Natural killer cell (primary cell): ENCODE results near the gene KRTAP24-1. TPM values are rescaled to one million over a fixed set of nuclear protein-coding genes. Genes with fewer than 3 reads are reported as not detected.

ENCODE experiments used
- ATAC-seq, 3 donors: fragments of 150-1000 bp in 2 of 3; fragments of 200-7000 bp in 1 of 3; cut with Tn5 transposase; 1 replicate in 1 of 3; 2 replicates in 2 of 3; pipeline ENCODE4 v1.10.0; 2021; ENCODE audit warnings: mild to moderate bottlenecking in 2 of 3, moderate library complexity in 2 of 3
- DNase-seq, 2 donors: peaks; one replicate each; pipeline versions ENCODE4 v3.0.0 to v3.0.0-alpha.2; 2013 to 2021; ENCODE audit warnings: mixed read lengths in 1 of 2
- H3K27ac ChIP-seq: one replicate; pipeline ENCODE4 v1.5.1; 2013; ENCODE audit warnings: mild to moderate bottlenecking, low read length
- H3K27me3 ChIP-seq: one replicate; pipeline ENCODE4 v1.6.1; 2013; ENCODE audit warnings: low read length; ENCODE audit not compliant: control insufficient read depth, insufficient read depth
- H3K36me3 ChIP-seq: one replicate; pipeline ENCODE4 v1.6.1; 2013; ENCODE audit warnings: low read length; ENCODE audit not compliant: control insufficient read depth, insufficient read depth
- H3K4me1 ChIP-seq: one replicate; pipeline ENCODE4 v1.6.1; 2013; ENCODE audit warnings: low read length; ENCODE audit not compliant: control insufficient read depth, insufficient read depth
- H3K4me3 ChIP-seq: one replicate; pipeline ENCODE4 v1.5.1; 2013; ENCODE audit warnings: low read length
- H3K9me3 ChIP-seq: one replicate; pipeline ENCODE4 v1.6.1; 2013; ENCODE audit warnings: low read length; ENCODE audit not compliant: control insufficient read depth, insufficient read depth
- H3K27ac Mint-ChIP-seq, 2 donors: one replicate each; pipeline ENCODE4 v1.8.0; 2022; ENCODE audit warnings: mild to moderate bottlenecking in 2 of 2, mixed read lengths in 2 of 2, moderate library complexity in 1 of 2
- H3K27me3 Mint-ChIP-seq, 2 donors: one replicate each; pipeline ENCODE4 v1.8.0; 2022; ENCODE audit warnings: low read depth in 2 of 2, mixed read lengths in 2 of 2
- H3K36me3 Mint-ChIP-seq: one replicate; pipeline ENCODE4 v1.8.0; 2022; ENCODE audit warnings: mixed read lengths
- H3K4me1 Mint-ChIP-seq, 2 donors: one replicate each; pipeline ENCODE4 v1.8.0; 2022; ENCODE audit warnings: mixed read lengths in 2 of 2
- H3K4me3 Mint-ChIP-seq: one replicate; pipeline ENCODE4 v1.8.0; 2022; ENCODE audit warnings: mild to moderate bottlenecking, moderate library complexity, mixed read lengths
- H3K9me3 Mint-ChIP-seq, 2 donors: one replicate each; pipeline ENCODE4 v1.8.0; 2022; ENCODE audit warnings: mixed read lengths in 2 of 2
- WGBS: methylation state at CpG from one replicate; pipeline ENCODE4 v1.1.7; 2013; ENCODE audit warnings: missing lambda C conversion rate; ENCODE audit not compliant: insufficient coverage; 5-methylcytosine and 5-hydroxymethylcytosine counted together
- intact Hi-C: fragments of 100-400 bp; cut with micrococcal nuclease; formaldehyde crosslinking; loops from one replicate; pipeline ENCODE4 v1.14.2; 2022
- total RNA-seq, 4 donors: library from RNA; stranded (reverse); fragments of 120-200 nt in 1 of 4; gene quantifications; one replicate each; pipeline versions ENCODE4 v1.2.3 to v1.2.4, GENCODE V29; 2013 to 2022
- TF ChIP-seq, protein P1 (sequence below): fragments of 200-600 bp; IDR thresholded peaks from one replicate; pipeline ENCODE4 v1.8.0; 2022; ENCODE audit warnings: antibody characterized with exemption

KRTAP24-1 gene
- total RNA-seq, 3 donors from 2014 or later (not counting 1 experiment from before 2014, with no cell fraction given), result not detected

DNA sequence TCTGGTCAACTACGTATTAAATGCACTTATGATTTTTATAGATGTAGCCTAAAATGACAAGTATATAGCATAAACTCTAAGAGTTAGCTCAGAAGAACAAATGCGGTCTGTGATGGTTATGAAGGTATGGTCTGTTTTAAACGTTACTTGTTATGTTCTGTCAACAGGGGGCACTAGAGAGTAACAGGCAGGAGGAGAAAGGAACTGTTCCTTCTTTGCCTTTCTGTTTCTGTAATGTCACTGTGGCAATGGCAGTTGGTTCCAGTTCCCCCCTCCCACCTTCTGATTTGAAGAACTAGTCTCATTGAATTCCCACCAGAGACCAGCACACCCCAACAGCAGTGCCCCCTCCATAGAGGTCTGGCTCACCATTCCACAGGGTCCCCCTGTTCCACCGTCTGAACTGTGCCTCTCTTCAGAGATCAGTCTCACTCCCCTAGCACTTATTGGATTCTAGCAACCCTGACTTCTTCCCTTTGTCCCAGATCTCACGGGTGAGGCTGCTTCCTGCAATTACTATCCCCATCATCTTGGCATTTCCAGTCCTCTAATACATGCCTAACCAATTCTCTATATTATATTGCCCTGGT is 14.0 kb downstream of the KRTAP24-1 start:
- Mint-ChIP-seq H3K36me3 (peaks cover 7% of the 10 kb centered on the region), H3K27me3 (no peaks in the 10 kb centered on the region), H3K4me1 (no peaks in the 10 kb centered on the region), H3K4me3 (no peak overlapping the region), H3K9me3 (peaks cover 7 to 19% of the 10 kb centered on the region in 2 donors), H3K27ac (no peak overlapping the region)
- Histone ChIP-seq H3K4me1 (no peaks in the 10 kb centered on the region), H3K4me3 (no peak overlapping the region), H3K9me3 (peaks cover 3% of the 10 kb centered on the region), H3K27ac (no peak overlapping the region), H3K27me3 (no peaks in the 10 kb centered on the region), H3K36me3 (no peaks in the 10 kb centered on the region)
- intact Hi-C loops, result no loop called here
- ATAC-seq (no peak), DNase-seq (no peak)
- 81% methylated on average over 5 of the region's 5 CpGs for WGBS
- TF ChIP-seq, protein P1, sequence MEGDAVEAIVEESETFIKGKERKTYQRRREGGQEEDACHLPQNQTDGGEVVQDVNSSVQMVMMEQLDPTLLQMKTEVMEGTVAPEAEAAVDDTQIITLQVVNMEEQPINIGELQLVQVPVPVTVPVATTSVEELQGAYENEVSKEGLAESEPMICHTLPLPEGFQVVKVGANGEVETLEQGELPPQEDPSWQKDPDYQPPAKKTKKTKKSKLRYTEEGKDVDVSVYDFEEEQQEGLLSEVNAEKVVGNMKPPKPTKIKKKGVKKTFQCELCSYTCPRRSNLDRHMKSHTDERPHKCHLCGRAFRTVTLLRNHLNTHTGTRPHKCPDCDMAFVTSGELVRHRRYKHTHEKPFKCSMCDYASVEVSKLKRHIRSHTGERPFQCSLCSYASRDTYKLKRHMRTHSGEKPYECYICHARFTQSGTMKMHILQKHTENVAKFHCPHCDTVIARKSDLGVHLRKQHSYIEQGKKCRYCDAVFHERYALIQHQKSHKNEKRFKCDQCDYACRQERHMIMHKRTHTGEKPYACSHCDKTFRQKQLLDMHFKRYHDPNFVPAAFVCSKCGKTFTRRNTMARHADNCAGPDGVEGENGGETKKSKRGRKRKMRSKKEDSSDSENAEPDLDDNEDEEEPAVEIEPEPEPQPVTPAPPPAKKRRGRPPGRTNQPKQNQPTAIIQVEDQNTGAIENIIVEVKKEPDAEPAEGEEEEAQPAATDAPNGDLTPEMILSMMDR, result no peak

DNA sequence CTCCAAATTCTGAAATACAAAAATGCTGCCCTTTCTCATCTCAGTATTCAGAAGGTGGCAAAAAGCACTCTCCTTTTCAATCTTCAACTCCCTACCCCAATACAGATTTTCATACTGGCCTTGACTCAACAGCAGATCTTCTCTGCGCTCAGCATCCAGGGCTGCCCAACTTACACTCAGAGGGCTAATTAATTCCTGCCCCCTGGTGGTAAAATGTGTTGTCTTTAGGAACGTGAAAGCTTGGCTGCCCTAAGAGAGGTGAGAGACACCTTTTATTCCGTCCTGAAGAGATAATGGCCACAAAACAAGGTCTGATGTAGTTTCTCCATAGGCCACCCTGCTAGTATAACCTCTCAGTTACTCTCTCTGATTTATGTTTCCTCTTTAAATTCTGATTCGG is 25.0 kb downstream of the KRTAP24-1 start:
- H3K4me1 Mint-ChIP-seq, result no peaks in the 10 kb centered on the region
- H3K27ac Mint-ChIP-seq, result no peak overlapping the region
- Histone ChIP-seq H3K4me1 (no peaks in the 10 kb centered on the region), H3K36me3 (no peaks in the 10 kb centered on the region), H3K27ac (no peak overlapping the region), H3K9me3 (peaks cover 3% of the 10 kb centered on the region), H3K4me3 (no peak overlapping the region), H3K27me3 (no peaks in the 10 kb centered on the region)
- peaks cover 10 to 18% of the 10 kb centered on the region in 2 donors for H3K9me3 Mint-ChIP-seq
- TF ChIP-seq, protein P1, result no peak
- no peaks in the 10 kb centered on the region for H3K27me3 Mint-ChIP-seq
- DNase-seq (no peak), ATAC-seq (no peak)
- H3K36me3 Mint-ChIP-seq, result no peaks in the 10 kb centered on the region
- intact Hi-C loops, result no loop called here
- no peak overlapping the region for H3K4me3 Mint-ChIP-seq
- 91% methylated on average over 4 of the region's 4 CpGs for WGBS

DNA sequence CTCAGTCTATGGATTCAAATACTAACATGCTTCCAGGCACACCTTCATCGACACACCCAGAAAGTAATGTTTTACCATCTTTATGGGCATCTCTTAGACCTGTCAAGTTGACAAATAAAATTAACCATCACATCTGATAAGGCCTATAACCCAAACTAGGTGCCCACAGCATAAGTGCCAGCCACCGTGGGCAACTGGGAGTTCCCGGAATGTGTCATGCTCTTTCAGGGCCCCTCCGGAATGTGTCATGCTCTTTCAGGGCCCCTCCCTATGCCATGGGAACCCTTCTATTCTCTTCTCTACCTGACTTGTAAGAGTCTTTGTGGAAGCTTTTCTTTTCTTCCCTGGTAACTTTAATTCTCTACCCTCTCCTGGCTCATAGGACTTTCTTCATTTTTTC is 26.6 kb downstream of the KRTAP24-1 start:
- Mint-ChIP-seq H3K27me3 (no peaks in the 10 kb centered on the region), H3K9me3 (peaks cover 10 to 18% of the 10 kb centered on the region in 2 donors)
- WGBS, result 96% methylated on average over 4 of the region's 4 CpGs

More for the DNA sequence above, 26.6 kb downstream of the KRTAP24-1 start:
- Histone ChIP-seq H3K36me3 (no peaks in the 10 kb centered on the region), H3K27ac (no peak overlapping the region), H3K9me3 (peaks cover 3% of the 10 kb centered on the region), H3K4me1 (no peaks in the 10 kb centered on the region), H3K27me3 (no peaks in the 10 kb centered on the region), H3K4me3 (no peak overlapping the region)
- no peak for DNase-seq
- intact Hi-C loops, result no loop called here
- H3K36me3 Mint-ChIP-seq, result no peaks in the 10 kb centered on the region
- TF ChIP-seq, protein P1, result no peak
- H3K4me3 Mint-ChIP-seq, result no peak overlapping the region
- no peak for ATAC-seq
- H3K27ac Mint-ChIP-seq, result no peak overlapping the region
- H3K4me1 Mint-ChIP-seq, result no peaks in the 10 kb centered on the region
